HAP-1 (cell line): ENCODE measurements around the gene TIMM13.
"Not testable (repeated sequence)": the region's sequence is repeated elsewhere in the genome, so short reads cannot be mapped to it uniquely, and the experiment has no call there.

Experiments used
- DNase-seq, 2 experiments: peaks; one replicate each; pipeline ENCODE4 v3.0.0-alpha.2; 2016 to 2020; ENCODE audit warnings: low spot score in 2 of 2
- H3K27me3 ChIP-seq: fragments of 250-450 bp; sonication (Bioruptor Pico); 2 replicates; pipeline ENCODE4 v1.5.1; 2020; ENCODE audit warnings: low read depth, mild to moderate bottlenecking, moderate library complexity
- H3K36me3 ChIP-seq: fragments of 250-450 bp; sonication (Bioruptor Pico); replicated peaks from 2 replicates; pipeline ENCODE4 v1.5.1; 2020; ENCODE audit warnings: mild to moderate bottlenecking
- H3K4me1 ChIP-seq: fragments of 250-450 bp; sonication (Bioruptor Pico); 2 replicates; pipeline ENCODE4 v1.5.1; 2020; ENCODE audit warnings: mild to moderate bottlenecking
- H3K4me3 ChIP-seq: fragments of 250-450 bp; sonication (Bioruptor Pico); 2 replicates; pipeline ENCODE4 v1.5.1; 2020; ENCODE audit warnings: mild to moderate bottlenecking, moderate library complexity
- H3K9me3 ChIP-seq: fragments of 250-450 bp; sonication (Bioruptor Pico); 2 replicates; pipeline ENCODE4 v1.5.1; 2020; ENCODE audit warnings: mild to moderate bottlenecking, moderate library complexity
- in situ Hi-C: fragments of 300-500 bp; cut with MboI; formaldehyde crosslinking; loops from 3 replicates; pipeline ENCODE4 v1.14.3; 2020; ENCODE audit warnings: low sequenced_read_pairs, inconsistent platforms, mixed read lengths

Gene TIMM13

DNA sequence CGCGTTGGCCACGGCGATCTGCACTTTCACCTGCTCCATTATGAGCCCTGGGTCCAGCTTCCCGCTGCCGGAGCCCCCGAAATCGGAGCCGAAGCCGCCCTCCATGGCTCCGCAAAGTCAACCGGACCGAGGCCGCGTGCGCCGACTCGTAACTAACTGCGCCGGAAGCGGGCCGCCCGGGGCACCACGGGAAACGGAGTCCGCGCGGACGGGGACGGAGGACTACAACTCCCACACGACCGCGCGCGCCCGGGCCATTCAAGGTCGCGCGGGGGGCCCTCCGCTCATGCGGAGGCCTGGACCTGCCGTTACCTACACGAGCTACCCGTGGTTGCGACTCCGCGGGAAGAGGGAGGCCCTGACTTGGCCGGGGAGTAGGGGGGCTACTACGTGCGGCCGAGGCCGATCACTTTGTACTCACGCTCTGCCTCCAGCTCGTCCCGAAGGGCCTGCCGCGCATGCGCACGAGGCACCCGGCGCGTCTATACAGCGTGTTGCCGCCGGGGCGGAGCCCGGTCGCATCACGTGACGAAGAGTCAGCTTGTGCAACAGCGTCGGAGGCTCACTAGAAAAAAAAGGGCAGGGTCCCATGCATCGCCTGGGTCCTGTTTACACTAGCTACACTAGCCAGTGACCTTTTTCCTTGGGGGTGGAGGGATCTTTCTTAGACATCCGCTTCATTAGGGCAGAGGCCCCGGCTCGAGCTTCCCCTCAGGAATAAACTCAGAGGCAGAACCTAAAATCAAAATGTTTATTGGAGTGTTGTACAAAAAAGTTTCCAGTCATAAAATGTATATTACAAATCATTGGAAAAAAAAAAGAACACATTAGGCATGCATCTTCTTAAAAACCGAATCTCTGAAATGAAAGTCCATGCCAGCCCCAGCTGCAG is at the start of gene TIMM13:
Gene TIMM13, minus strand, starts transcription at position 158 of the 892 bp plus-strand sequence. Its CDS starts 53 bp downstream, at position 105.
- Histone ChIP-seq H3K4me3 (peak within 1 kb of the TSS; percentile 83), H3K27me3 (no peaks in the 10 kb centered on the region), H3K36me3 (peaks cover 50% of the 10 kb centered on the region), H3K9me3 (no peaks in the 10 kb centered on the region), H3K4me1 (peaks cover 6% of the 10 kb centered on the region)
- peak; percentile 97 for DNase-seq
- in situ Hi-C loops = no loop called here

DNA sequence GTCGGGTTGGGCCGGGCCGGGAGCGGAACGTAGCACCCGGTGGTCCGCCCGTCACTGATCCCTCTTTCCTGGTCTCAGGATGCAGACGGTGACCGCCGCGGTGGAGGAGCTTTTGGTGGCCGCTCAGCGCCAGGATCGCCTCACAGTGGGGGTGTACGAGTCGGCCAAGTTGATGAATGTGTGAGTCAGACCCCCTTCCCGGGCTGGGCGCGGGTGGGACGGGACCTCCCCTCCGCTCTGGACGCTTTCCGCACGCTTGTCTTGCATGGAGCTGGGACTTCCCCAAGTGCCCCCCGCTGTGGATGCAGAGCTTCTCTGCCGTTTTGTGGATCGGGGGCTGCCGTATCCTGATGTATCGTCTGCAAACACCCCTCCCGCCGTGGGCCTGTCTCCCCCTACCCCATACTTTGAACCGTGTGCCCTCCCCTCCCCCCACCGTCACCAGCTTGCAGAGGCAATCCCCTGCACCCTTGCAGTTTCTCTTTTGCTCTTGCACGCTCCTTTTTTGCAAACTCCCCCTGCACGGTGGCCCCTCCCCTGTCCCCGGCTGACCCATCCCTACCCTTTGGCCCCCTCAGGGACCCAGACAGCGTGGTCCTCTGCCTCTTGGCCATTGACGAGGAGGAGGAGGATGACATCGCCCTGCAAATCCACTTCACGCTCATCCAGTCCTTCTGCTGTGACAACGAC is 49.2 kb upstream of the TIMM13 start:
- Histone ChIP-seq H3K27me3 (no peaks in the 10 kb centered on the region), H3K9me3 (no peaks in the 10 kb centered on the region), H3K4me1 (peaks cover 11% of the 10 kb centered on the region), H3K36me3 (peaks cover 2% of the 10 kb centered on the region; the same call in 1 of the 2 replicates), H3K4me3 (peak overlapping the region; percentile 100)
- DNase-seq = peak in 1 of 2 experiments; percentile 64
- in situ Hi-C loops = loop anchor here (5.0 kb wide), 1 partner anchor 136 kb away; no protein-coding TSS in a partner anchor

GRCh38 chr19:2475702-2476450 is 48.5 kb upstream of the TIMM13 start, which contains the start of gene GADD45B:
GADD45B (plus strand) TSS chr19:2476127; CDS start chr19:2476359, 232 bp downstream.
- no peaks in the 10 kb centered on the region for H3K27me3 ChIP-seq
- in situ Hi-C loops = loop anchor here (5.0 kb wide), 1 partner anchor 136 kb away; no protein-coding TSS in a partner anchor

DNA sequence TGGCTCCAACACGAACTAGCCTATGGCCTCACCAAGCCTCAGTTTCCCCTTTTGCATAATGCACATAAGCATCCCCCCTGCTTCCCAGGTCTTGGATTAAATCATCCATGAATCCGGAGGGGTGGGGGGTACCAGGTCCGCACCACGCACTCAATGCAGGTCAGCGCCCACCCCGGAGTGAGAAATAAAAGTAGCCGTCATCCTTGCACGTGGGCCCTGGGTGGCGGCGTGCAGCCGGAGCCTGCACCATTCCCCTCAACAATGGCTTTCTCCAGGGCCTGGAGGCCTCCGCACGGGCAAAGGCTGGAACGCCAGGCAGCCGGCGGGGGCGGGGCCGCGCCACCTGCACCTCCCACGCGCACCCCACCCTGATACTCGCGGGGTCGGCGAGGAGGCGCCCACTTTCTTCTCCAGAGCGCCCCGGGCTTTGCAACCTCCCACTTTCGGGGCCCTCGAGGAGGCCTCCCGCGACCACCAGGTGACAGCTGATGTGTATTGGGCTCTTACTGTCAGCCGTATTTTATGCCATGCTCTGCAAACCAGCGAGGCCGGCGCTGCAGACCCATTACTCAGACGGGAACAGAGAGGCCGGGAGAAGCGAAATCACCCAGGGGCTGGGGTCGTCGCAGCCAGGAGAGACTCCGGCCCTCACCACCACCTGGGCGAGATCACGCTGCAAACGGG is 47.8 kb upstream of the TIMM13 start:
- peaks cover 2% of the 10 kb centered on the region; the same call in 1 of the 2 replicates for H3K36me3 ChIP-seq
- no peaks in the 10 kb centered on the region for H3K9me3 ChIP-seq
- H3K4me1 ChIP-seq = peaks cover 11% of the 10 kb centered on the region
- no peaks in the 10 kb centered on the region for H3K27me3 ChIP-seq
- peak overlapping the region; percentile 100 for H3K4me3 ChIP-seq
- peak; percentile 23 to 75 for DNase-seq
- in situ Hi-C loops = loop anchor here (5.0 kb wide), 1 partner anchor 137 kb away; no protein-coding TSS in a partner anchor

More at GRCh38 chr19:2475702-2476450, 48.5 kb upstream of the TIMM13 start, which contains the start of gene GADD45B:
- Histone ChIP-seq H3K36me3 (peaks cover 2% of the 10 kb centered on the region; the same call in 1 of the 2 replicates), H3K4me3 (peak within 1 kb of the TSS; percentile 100), H3K9me3 (no peaks in the 10 kb centered on the region), H3K4me1 (peaks cover 11% of the 10 kb centered on the region)
- peak; percentile 94 to 99 for DNase-seq

DNA sequence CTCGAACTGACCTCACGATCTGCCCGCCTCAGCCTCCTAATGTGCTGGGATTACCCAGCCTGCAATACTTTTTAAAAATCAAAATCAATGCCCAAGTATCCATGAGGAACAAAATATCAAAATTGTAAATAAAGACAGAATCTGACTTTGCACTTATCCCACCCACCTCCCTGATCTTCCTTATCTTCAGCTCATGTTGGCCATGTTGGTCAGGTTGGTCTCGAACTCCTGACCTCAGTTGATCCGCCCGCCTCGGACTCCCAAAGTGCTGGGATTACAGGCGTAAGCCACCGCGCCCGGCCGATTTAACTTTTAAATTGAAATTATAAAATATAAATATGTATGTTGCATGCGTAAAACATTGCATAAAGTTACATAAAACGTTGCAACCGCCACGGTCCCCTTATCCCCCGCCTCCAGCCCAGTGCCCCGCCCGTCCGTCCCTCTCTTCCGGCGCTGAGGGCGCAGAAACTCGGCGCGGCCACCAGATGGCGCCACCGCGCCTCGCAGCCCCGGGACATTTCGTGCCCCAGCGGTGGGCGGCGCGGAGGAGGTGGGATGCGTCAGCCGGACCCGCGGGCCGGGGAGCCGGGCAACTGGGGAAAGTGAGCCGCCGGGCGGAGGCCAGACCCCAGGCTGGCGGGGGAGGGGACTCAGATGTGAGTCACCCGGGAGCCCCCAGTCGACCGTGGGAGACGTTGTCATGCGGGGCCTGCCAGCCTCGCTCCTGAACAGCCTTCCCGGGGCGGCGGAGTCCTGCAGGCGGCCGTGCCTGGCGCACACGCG is 47.0 kb upstream of the TIMM13 start:
- Histone ChIP-seq H3K4me3 (peak overlapping the region; percentile 100), H3K4me1 (peaks cover 11% of the 10 kb centered on the region), H3K36me3 (peaks cover 2% of the 10 kb centered on the region; the same call in 1 of the 2 replicates), H3K27me3 (no peaks in the 10 kb centered on the region), H3K9me3 (no peaks in the 10 kb centered on the region)
- in situ Hi-C loops = loop anchor here (5.0 kb wide), 1 partner anchor 138 kb away; no protein-coding TSS in a partner anchor
- DNase-seq = peak; percentile 84 to 93

DNA sequence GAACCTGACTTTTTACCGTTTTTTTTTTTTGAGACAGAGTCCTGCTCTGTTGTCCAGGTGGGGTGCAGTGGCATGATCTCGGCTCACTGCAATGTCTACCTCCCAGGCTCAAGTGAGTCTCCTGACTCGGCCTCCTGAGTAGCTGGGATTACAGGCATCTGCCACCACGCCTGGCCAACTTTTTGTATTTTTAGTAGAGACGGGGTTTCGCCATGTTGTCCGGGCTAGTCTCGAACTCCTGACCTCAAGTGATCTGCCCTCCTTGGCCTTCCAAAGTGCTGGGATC is 42.5 kb upstream of the TIMM13 start:
- H3K9me3 ChIP-seq, DNase-seq, H3K27me3 ChIP-seq, H3K36me3 ChIP-seq, in situ Hi-C loops, H3K4me3 ChIP-seq, H3K4me1 ChIP-seq: not testable (repeated sequence)

- in situ Hi-C loops = no loop called here
- Histone ChIP-seq H3K4me3 (no peak overlapping the region), H3K9me3 (no peaks in the 10 kb centered on the region), H3K27me3 (no peaks in the 10 kb centered on the region), H3K4me1 (0 out of 2 replicates have a peak, but pooled peaks cover 2% of the 10 kb centered on the region), H3K36me3 (no peaks in the 10 kb centered on the region)
- DNase-seq = no peak
Measured at GRCh38 chr19:2469102-2469914, 41.9 kb upstream of the TIMM13 start.

DNA sequence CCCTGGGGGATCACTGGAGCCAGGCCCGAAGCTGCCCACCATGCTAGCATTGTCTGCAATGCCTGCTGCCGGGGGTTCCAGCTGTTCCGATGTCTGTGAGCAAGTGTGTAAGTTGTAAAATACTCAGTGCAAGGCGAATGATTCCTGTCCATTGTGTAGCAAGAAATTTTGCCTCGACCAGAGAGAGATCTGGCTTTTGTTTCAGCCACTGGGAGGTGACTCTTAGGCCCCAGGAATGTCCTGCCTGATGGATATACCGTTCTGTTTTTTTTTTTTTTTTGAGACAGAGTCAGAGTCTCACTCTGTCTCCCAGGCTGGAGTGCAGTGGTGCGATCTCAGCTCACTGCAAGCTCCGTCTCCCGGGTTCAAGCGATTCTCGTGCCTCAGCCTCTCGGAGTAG is 41.2 kb upstream of the TIMM13 start:
- H3K4me3 ChIP-seq = no peak overlapping the region
- no peaks in the 10 kb centered on the region for H3K9me3 ChIP-seq
- H3K27me3 ChIP-seq = no peaks in the 10 kb centered on the region
- no peak for DNase-seq
- in situ Hi-C loops = no loop called here
- H3K36me3 ChIP-seq = no peaks in the 10 kb centered on the region
- no peaks in the 10 kb centered on the region for H3K4me1 ChIP-seq

DNA sequence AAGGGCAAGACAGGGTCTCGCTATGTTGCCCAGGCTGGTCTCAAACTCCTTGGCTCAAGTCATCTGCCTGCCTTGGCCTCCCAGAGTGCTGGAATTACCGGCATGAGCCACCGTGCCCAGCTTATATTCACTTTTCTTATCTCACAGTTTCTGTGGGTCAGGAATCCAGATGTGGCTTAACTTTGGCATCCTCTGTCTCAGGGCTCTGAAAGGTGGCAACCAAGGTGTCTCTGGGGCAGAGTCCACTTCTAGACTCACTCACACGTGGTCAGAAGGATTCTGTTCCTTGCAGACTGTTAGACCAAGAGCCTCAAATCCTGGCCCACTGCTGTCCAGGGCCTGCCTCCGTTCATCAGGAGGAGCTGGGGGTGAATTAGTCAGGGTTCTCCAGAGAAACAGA is 37.0 kb upstream of the TIMM13 start:
- DNase-seq = no peak
- Histone ChIP-seq H3K4me1 (peaks cover 8% of the 10 kb centered on the region), H3K36me3 (no peaks in the 10 kb centered on the region), H3K27me3 (no peaks in the 10 kb centered on the region), H3K4me3 (no peak overlapping the region), H3K9me3 (no peaks in the 10 kb centered on the region)
- in situ Hi-C loops = no loop called here

GRCh38 chr19:2463694-2464093 is 36.3 kb upstream of the TIMM13 start:
- H3K4me3 ChIP-seq, in situ Hi-C loops, H3K27me3 ChIP-seq, H3K9me3 ChIP-seq, DNase-seq, H3K4me1 ChIP-seq, H3K36me3 ChIP-seq: not testable (repeated sequence)

- H3K36me3 ChIP-seq = no peaks in the 10 kb centered on the region
- peak; percentile 84 to 92 for DNase-seq
- peak overlapping the region; percentile 9 for H3K4me3 ChIP-seq
- in situ Hi-C loops = no loop called here
- no peaks in the 10 kb centered on the region for H3K9me3 ChIP-seq
- H3K27me3 ChIP-seq = no peaks in the 10 kb centered on the region
- H3K4me1 ChIP-seq = peaks cover 8% of the 10 kb centered on the region
Measured at GRCh38 chr19:2462635-2463421, 35.4 kb upstream of the TIMM13 start.
